ENCODE data around the gene RAB11FIP4. TPM values are rescaled to one million over a fixed set of nuclear protein-coding genes. Genes with fewer than 3 reads are reported as not detected.
A peak's percentile ranks its signal among the peaks of the same experiment; 100 is the strongest.

Gene RAB11FIP4
- total RNA-seq, 1 donor: 15.1 TPM

- DNase-seq (ENCODE audit: low read depth in 2 of 3, low spot score in 2 of 3): peak in 1 of 3 donors; percentile 29
These were observed 12.8 kb downstream of the RAB11FIP4 start for GRCh38 chr17:31404028-31404949.

- DNase-seq (ENCODE audit: low read depth in 2 of 3, low spot score in 2 of 3): no peak
These were observed 14.5 kb downstream of the RAB11FIP4 start for GRCh38 chr17:31405890-31406371.

- no peak for DNase-seq (ENCODE audit: low read depth in 2 of 3, low spot score in 2 of 3)
These were observed 17.1 kb downstream of the RAB11FIP4 start for GRCh38 chr17:31408586-31408985.

GRCh38 chr17:31411707-31412285 lies 20.3 kb downstream of the RAB11FIP4 start:
- no peak for DNase-seq (ENCODE audit: low read depth in 2 of 3, low spot score in 2 of 3)

GRCh38 chr17:31412511-31412910 lies 21.0 kb downstream of the RAB11FIP4 start:
- no peak for DNase-seq (ENCODE audit: low read depth in 2 of 3, low spot score in 2 of 3)

- DNase-seq (ENCODE audit: low read depth in 2 of 3, low spot score in 2 of 3): no peak
These were observed 21.8 kb downstream of the RAB11FIP4 start for GRCh38 chr17:31413081-31413799.

GRCh38 chr17:31413874-31414549 lies 22.5 kb downstream of the RAB11FIP4 start:
- DNase-seq (ENCODE audit: low read depth in 2 of 3, low spot score in 2 of 3): no peak

- DNase-seq (ENCODE audit: low read depth in 2 of 3, low spot score in 2 of 3): no peak
These were observed 23.1 kb downstream of the RAB11FIP4 start for GRCh38 chr17:31414550-31414918.

GRCh38 chr17:31415004-31415454 lies 23.6 kb downstream of the RAB11FIP4 start:
- DNase-seq (ENCODE audit: low read depth in 2 of 3, low spot score in 2 of 3): peak in 2 of 3 donors; percentile 31 to 32

- DNase-seq (ENCODE audit: low read depth in 2 of 3, low spot score in 2 of 3): no peak
These were observed 24.4 kb downstream of the RAB11FIP4 start for GRCh38 chr17:31415640-31416502.

GRCh38 chr17:31416503-31416923 lies 25.0 kb downstream of the RAB11FIP4 start:
- no peak for DNase-seq (ENCODE audit: low read depth in 2 of 3, low spot score in 2 of 3)

- DNase-seq (ENCODE audit: low read depth in 2 of 3, low spot score in 2 of 3): no peak
These were observed 25.7 kb downstream of the RAB11FIP4 start for GRCh38 chr17:31417051-31417792.

- DNase-seq (ENCODE audit: low read depth in 2 of 3, low spot score in 2 of 3): no peak
These were observed 27.4 kb downstream of the RAB11FIP4 start for GRCh38 chr17:31418773-31419350.

GRCh38 chr17:31422443-31422842 lies 31.0 kb downstream of the RAB11FIP4 start:
- no peak for DNase-seq (ENCODE audit: low read depth in 2 of 3, low spot score in 2 of 3)

GRCh38 chr17:31424944-31425281 lies 33.4 kb downstream of the RAB11FIP4 start:
- no peak for DNase-seq (ENCODE audit: low read depth in 2 of 3, low spot score in 2 of 3)

- no peak for DNase-seq (ENCODE audit: low read depth in 2 of 3, low spot score in 2 of 3)
These were observed 34.0 kb downstream of the RAB11FIP4 start for GRCh38 chr17:31425282-31426040.

GRCh38 chr17:31427684-31428083 lies 36.2 kb downstream of the RAB11FIP4 start:
- DNase-seq (ENCODE audit: low read depth in 2 of 3, low spot score in 2 of 3): no peak

GRCh38 chr17:31428111-31428510 lies 36.6 kb downstream of the RAB11FIP4 start:
- no peak for DNase-seq (ENCODE audit: low read depth in 2 of 3, low spot score in 2 of 3)
